ENCODE data around the gene ABTB1. TPM values are rescaled to one million over a fixed set of nuclear protein-coding genes. Genes with fewer than 3 reads are reported as not detected.
A peak's percentile ranks its signal among the peaks of the same experiment; 100 is the strongest.

Gene ABTB1
- total RNA-seq, 1 donor from 2014 or later: 7.2 TPM

DNA sequence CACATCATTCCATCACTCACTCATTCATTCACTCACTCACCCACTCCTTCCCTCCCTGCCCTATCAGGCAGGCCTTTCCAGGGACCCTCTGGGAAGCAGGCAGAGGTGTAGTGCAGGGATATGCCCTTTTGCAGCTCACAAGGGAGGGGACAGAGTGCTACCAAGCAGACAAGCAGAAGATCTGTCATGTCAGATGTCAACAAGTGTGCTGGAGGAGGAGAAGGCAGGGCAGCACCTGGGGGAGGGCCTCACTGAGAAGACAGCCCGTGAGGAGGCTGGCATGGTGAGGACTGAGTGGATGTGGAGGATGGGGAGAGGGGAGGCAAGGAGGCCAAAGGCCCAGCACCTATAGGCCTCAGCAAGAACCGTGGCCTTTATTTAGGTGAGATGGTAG is 15.3 kb downstream of the ABTB1 start:
- no peaks in the 10 kb centered on the region for H3K36me3 Mint-ChIP-seq (ENCODE audit: low read depth)
- H3K4me3 Mint-ChIP-seq: no peak overlapping the region
- no peak for DNase-seq (ENCODE audit: low read depth, low spot score)
- peaks cover 5% of the 10 kb centered on the region for H3K4me1 Mint-ChIP-seq
- no peaks in the 10 kb centered on the region for H3K27me3 Mint-ChIP-seq (ENCODE audit: low read depth)
- TF ChIP-seq, protein P1, sequence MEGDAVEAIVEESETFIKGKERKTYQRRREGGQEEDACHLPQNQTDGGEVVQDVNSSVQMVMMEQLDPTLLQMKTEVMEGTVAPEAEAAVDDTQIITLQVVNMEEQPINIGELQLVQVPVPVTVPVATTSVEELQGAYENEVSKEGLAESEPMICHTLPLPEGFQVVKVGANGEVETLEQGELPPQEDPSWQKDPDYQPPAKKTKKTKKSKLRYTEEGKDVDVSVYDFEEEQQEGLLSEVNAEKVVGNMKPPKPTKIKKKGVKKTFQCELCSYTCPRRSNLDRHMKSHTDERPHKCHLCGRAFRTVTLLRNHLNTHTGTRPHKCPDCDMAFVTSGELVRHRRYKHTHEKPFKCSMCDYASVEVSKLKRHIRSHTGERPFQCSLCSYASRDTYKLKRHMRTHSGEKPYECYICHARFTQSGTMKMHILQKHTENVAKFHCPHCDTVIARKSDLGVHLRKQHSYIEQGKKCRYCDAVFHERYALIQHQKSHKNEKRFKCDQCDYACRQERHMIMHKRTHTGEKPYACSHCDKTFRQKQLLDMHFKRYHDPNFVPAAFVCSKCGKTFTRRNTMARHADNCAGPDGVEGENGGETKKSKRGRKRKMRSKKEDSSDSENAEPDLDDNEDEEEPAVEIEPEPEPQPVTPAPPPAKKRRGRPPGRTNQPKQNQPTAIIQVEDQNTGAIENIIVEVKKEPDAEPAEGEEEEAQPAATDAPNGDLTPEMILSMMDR (conservative IDR thresholded peaks at IDR 0.05): no peak
- no peak overlapping the region for H3K27ac Mint-ChIP-seq (ENCODE audit: unreplicated experiment)
- H3K9me3 Mint-ChIP-seq: no peaks in the 10 kb centered on the region

DNA sequence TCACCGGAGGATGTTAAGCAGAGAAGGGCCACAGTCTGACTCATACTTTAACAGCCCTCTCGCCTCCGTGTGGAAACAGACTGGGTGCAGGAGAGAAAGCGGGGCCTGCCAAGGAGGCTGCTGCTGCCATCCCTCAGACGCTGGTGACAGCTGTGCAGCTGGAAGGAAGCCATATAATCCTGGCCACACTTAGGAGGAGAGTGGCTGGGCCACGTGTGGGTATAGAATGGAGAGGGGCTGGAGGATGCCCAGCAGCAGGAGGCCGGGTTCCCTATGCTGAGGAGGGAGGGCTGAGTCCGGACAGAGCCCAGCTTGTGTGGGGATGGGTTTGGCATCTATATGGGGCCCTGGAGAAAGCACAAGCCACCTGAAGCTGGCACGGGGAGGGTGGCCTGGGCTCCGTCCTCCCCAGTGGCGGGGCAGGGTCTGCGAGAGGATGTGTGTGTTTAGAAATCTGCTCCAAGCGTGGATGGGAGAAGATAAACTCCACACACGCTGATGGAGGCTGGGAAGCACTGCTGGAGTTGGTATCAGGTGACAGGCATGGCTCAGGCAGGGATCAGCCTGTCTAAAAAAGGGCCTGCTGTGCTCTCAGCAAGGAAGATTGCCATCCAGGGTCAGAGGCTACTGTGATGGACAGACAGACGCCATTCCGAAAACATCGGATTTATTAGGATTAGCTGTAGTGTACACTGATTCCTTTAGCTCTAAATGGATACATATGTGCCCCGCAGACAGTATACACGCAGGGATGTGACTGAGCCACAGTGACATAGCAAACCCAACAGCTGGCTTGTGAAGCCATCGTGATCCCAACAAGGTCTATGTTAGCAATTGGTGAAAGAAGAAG is 15.9 kb downstream of the ABTB1 start:
- H3K4me1 Mint-ChIP-seq: peaks cover 3% of the 10 kb centered on the region
- H3K9me3 Mint-ChIP-seq: no peaks in the 10 kb centered on the region
- no peaks in the 10 kb centered on the region for H3K27me3 Mint-ChIP-seq (ENCODE audit: low read depth)
- TF ChIP-seq, protein P1 (conservative IDR thresholded peaks at IDR 0.05): no peak
- H3K27ac Mint-ChIP-seq (ENCODE audit: unreplicated experiment): no peak overlapping the region
- H3K36me3 Mint-ChIP-seq (ENCODE audit: low read depth): no peaks in the 10 kb centered on the region
- H3K4me3 Mint-ChIP-seq: no peak overlapping the region
- no peak for DNase-seq (ENCODE audit: low read depth, low spot score)

DNA sequence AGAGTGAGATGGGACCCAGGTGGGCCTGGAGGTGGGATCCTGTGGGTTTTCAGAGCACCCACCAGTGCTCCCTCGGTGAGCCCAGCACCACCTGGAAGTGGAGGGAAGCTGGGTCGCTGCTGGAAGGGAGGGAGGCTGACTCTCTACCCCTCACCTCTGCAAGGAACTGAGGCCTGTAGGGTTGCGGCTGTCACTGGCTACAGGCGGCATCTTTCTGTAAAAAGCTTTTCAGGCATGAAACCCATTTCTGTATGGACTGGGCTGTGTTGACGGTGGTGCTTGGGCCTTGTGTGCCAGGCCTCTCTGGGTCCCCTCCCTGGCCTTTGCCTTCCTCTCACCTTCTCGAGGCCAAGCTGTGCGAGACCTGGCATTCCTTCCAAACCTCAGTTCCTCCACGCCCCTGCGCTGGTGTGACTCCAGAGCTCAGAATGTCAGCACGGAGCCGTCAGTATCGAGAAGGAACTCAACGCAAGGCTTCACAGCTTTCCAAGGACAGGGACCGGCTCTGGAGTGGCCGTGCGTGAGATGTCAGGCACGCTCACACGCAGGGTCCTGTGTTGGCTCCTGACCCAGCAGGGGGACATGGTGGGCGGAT is 16.6 kb downstream of the ABTB1 start:
- H3K4me3 Mint-ChIP-seq: no peak overlapping the region
- H3K27me3 Mint-ChIP-seq (ENCODE audit: low read depth): no peaks in the 10 kb centered on the region
- no peak for DNase-seq (ENCODE audit: low read depth, low spot score)
- no peaks in the 10 kb centered on the region for H3K9me3 Mint-ChIP-seq
- peak overlapping the region; percentile 57 for H3K27ac Mint-ChIP-seq (ENCODE audit: unreplicated experiment)
- H3K36me3 Mint-ChIP-seq (ENCODE audit: low read depth): no peaks in the 10 kb centered on the region
- TF ChIP-seq, protein P1 (conservative IDR thresholded peaks at IDR 0.05): no peak
- H3K4me1 Mint-ChIP-seq: no peaks in the 10 kb centered on the region

DNA sequence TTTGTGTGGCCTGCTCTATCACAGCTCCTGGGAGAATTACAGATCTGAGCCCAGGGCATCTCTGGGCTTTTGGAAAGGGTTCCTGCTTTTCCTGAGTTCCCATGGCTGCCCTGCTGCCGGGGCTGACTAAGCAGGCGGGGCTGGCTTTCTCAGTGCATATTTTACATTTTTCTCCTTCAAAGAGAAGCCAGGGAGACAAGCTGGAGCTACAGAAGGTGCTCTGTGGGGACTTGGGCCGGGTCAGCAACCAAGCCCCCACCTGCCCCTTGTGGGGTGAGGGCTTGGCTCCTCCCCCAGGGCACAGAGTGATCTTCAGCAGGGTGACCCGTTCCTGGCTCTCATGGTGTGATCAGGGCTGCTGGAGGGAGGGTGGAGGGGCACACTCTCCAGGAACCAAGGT is 17.4 kb downstream of the ABTB1 start:
- Mint-ChIP-seq H3K4me1 (no peaks in the 10 kb centered on the region), H3K4me3 (no peak overlapping the region), H3K27ac (ENCODE audit: unreplicated experiment) (no peak overlapping the region), H3K9me3 (no peaks in the 10 kb centered on the region), H3K36me3 (ENCODE audit: low read depth) (no peaks in the 10 kb centered on the region), H3K27me3 (ENCODE audit: low read depth) (no peaks in the 10 kb centered on the region)
- DNase-seq (ENCODE audit: low read depth, low spot score): no peak
- TF ChIP-seq, protein P1 (conservative IDR thresholded peaks at IDR 0.05): no peak

DNA sequence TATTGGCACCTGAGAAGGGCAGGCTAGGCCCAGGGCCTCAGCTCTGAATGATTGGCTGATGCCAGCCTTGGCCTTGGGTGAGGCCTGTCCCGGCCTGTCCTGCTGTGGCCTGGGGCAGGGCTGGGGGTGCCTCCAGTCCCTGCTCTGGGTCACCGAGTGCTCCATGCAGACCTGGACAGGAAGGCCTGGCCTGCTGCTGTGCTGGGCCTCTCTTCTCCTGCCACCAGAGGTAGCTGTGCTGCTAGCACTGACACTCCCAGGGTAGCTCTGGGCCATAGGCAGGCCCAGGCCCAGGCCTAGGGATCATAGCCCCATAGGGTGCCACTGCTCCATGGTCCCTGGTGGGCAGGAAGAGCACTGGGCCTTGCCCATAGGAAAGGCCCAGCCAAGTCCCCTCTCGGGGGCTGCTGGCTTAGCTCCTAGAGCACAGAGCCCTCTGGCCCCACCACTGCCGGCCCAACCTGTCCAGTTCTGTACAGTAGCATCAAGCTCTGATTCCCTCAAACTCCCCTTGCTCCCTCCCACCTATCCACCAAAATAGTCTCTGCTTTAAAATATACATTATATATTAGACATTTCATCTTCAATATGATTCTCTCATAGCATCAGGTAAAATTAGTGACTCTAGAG is 18.2 kb downstream of the ABTB1 start:
- DNase-seq (ENCODE audit: low read depth, low spot score): no peak
- TF ChIP-seq, protein P1 (conservative IDR thresholded peaks at IDR 0.05): peak; percentile 57
- H3K36me3 Mint-ChIP-seq (ENCODE audit: low read depth): no peaks in the 10 kb centered on the region
- no peaks in the 10 kb centered on the region for H3K9me3 Mint-ChIP-seq
- no peaks in the 10 kb centered on the region for H3K27me3 Mint-ChIP-seq (ENCODE audit: low read depth)
- peaks cover under 1% of the 10 kb centered on the region for H3K4me1 Mint-ChIP-seq
- H3K27ac Mint-ChIP-seq (ENCODE audit: unreplicated experiment): peak overlapping the region; percentile 35
- H3K4me3 Mint-ChIP-seq: no peak overlapping the region
